Epithelial cell of proximal tubule (primary cell): Measurements from ENCODE around the gene ZSWIM6. TPM values are rescaled to one million over a fixed set of nuclear protein-coding genes. Genes with fewer than 3 reads are reported as not detected.

ENCODE experiments used
- DNase-seq: peaks from one replicate; pipeline ENCODE4 v3.0.0-alpha.2; 2011; ENCODE audit warnings: low read depth
- H3K4me3 ChIP-seq: 2 replicates; pipeline ENCODE4 v1.5.1; 2011; ENCODE audit warnings: low read depth, mild to moderate bottlenecking, low read length
- CTCF ChIP-seq: conservative IDR thresholded peaks from 2 replicates; pipeline ENCODE4 v1.5.1; 2012; ENCODE audit warnings: low read depth, mild to moderate bottlenecking, low read length
- total RNA-seq: library from RNA; depleted of rRNA; stranded (reverse); fragments of >200 nt; gene quantifications from 2 replicates; pipeline ENCODE4 v1.2.3, GENCODE V29; 2015

ZSWIM6 gene
- total RNA-seq, 1 donor from 2014 or later, result 8.2 TPM

GRCh38 chr5:61567337-61567736 lies 235.3 kb downstream of the ZSWIM6 start:
- no peak for DNase-seq
- TF ChIP-seq CTCF, result no peak
- no peak overlapping the region for H3K4me3 ChIP-seq

GRCh38 chr5:61569353-61569752 lies 237.3 kb downstream of the ZSWIM6 start:
- no peak for TF ChIP-seq CTCF
- no peak for DNase-seq
- no peak overlapping the region for H3K4me3 ChIP-seq

- no peak overlapping the region for H3K4me3 ChIP-seq
- TF ChIP-seq CTCF, result no peak
- no peak for DNase-seq
These were observed 238.7 kb downstream of the ZSWIM6 start for GRCh38 chr5:61570767-61571166.

GRCh38 chr5:61572959-61573358 lies 240.9 kb downstream of the ZSWIM6 start:
- TF ChIP-seq CTCF, result no peak
- no peak overlapping the region for H3K4me3 ChIP-seq
- DNase-seq, result no peak

- TF ChIP-seq CTCF, result no peak
- H3K4me3 ChIP-seq, result no peak overlapping the region
- no peak for DNase-seq
These were observed 243.0 kb downstream of the ZSWIM6 start for GRCh38 chr5:61575103-61575502.

- H3K4me3 ChIP-seq, result no peak overlapping the region
- TF ChIP-seq CTCF, result no peak
- no peak for DNase-seq
These were observed 243.5 kb downstream of the ZSWIM6 start for GRCh38 chr5:61575581-61575980.

GRCh38 chr5:61576556-61576955 lies 244.5 kb downstream of the ZSWIM6 start:
- no peak overlapping the region for H3K4me3 ChIP-seq
- TF ChIP-seq CTCF, result no peak
- DNase-seq, result no peak
